Small intestine (tissue), 7 donors: ENCODE measurements around the gene RPL26. TPM values are rescaled to one million over a fixed set of nuclear protein-coding genes. Genes with fewer than 3 reads are reported as not detected.
"Not testable (repeated sequence)": the region's sequence is repeated elsewhere in the genome, so short reads cannot be mapped to it uniquely, and the experiment has no call there.

Experiments used
- DNase-seq, 2 donors: peaks; one replicate each; pipeline versions ENCODE4 v3.0.0 to v3.0.0-alpha.2; 2013
- FAIRE-seq: peaks from 2 replicates; lab custom pipeline; 2012; peaks lifted over from hg19 to GRCh38; lab: Jason Lieb, UNC
- H3K27ac ChIP-seq, 3 donors: one replicate each; pipeline ENCODE4 v1.5.1; 2013; ENCODE audit warnings: low read length in 2 of 3, mild to moderate bottlenecking in 2 of 3, control low read depth in 1 of 3, inconsistent platforms in 1 of 3, low read depth in 1 of 3, moderate library complexity in 1 of 3
- H3K27me3 ChIP-seq, 3 donors: one replicate each; pipeline ENCODE4 v1.6.1; 2013; ENCODE audit warnings: low read length in 3 of 3, inconsistent platforms in 1 of 3; ENCODE audit not compliant: control insufficient read depth in 3 of 3, insufficient read depth in 3 of 3
- H3K36me3 ChIP-seq, 3 donors: one replicate each; pipeline ENCODE4 v1.6.1; 2013; ENCODE audit warnings: low read length in 3 of 3, inconsistent platforms in 1 of 3, low read depth in 1 of 3, mild to moderate bottlenecking in 1 of 3, moderate library complexity in 1 of 3; ENCODE audit not compliant: control insufficient read depth in 3 of 3, insufficient read depth in 2 of 3
- H3K4me1 ChIP-seq, 3 donors: one replicate each; pipeline ENCODE4 v1.6.1; 2013; ENCODE audit warnings: low read length in 2 of 3, inconsistent platforms in 1 of 3, low read depth in 1 of 3, mild to moderate bottlenecking in 1 of 3, moderate library complexity in 1 of 3; ENCODE audit not compliant: control insufficient read depth in 3 of 3, insufficient read depth in 2 of 3
- H3K4me3 ChIP-seq, 3 donors: one replicate each; pipeline ENCODE4 v1.5.1; 2013; ENCODE audit warnings: low read length in 3 of 3, control low read depth in 1 of 3, inconsistent platforms in 1 of 3, low read depth in 1 of 3, mild to moderate bottlenecking in 1 of 3, moderate library complexity in 1 of 3
- H3K9me3 ChIP-seq, 2 donors: one replicate each; pipeline ENCODE4 v1.6.1; 2013; ENCODE audit warnings: low read depth in 1 of 2, low read length in 1 of 2; ENCODE audit not compliant: control insufficient read depth in 2 of 2, insufficient read depth in 1 of 2
- WGBS, 3 donors: extraction: QIAGEN DNeasy Blood & Tissue Kit; methylation state at CpG; one replicate each; pipeline ENCODE4 v1.1.7; 2013; 5-methylcytosine and 5-hydroxymethylcytosine counted together
- polyA plus RNA-seq, 4 donors: library from polyadenylated mRNA; stranded (reverse) in 3 of 4; unstranded in 1 of 4; fragments of 200-250 nt in 3 of 4; fragments of 120-200 nt in 1 of 4; gene quantifications; one replicate each; pipeline versions ENCODE4 v1.2.1 to v1.2.3, GENCODE V29; 2013
- donor health status: healthy with polysubstance abuse.
- donor health status: control.
- donor health status: control.
- donor health status: Bipolar disorder and iron deficiency.
- donor health status: healthy.

The RPL26 gene
- polyA plus RNA-seq, 4 donors: 2,296 to 5,457 (median 3,880) TPM

- DNase-seq: no peak
- WGBS, 3 donors: 1 to 2% (median 1%) methylated on average over 15 of the region's 15 CpGs
Observed at GRCh38 chr17:8382880-8383142, 182 bp downstream of the RPL26 start.

GRCh38 chr17:8382052-8382879 is 727 bp downstream of the RPL26 start:
- FAIRE-seq (no peak), DNase-seq (peak in 1 of 2 donors; percentile 51)
- Histone ChIP-seq H3K4me3 (peak overlapping the region; percentile 62 to 79 (median 78)), H3K36me3 (peaks cover 11 to 25% (median 14%) of the 10 kb centered on the region in 3 donors), H3K4me1 (peaks cover 0 to 23% (median 6%) of the 10 kb centered on the region in 3 donors), H3K27ac (peak overlapping the region in 2 of 3 donors; percentile 45 to 68), H3K9me3 (no peaks in the 10 kb centered on the region), H3K27me3 (no peaks in the 10 kb centered on the region)
- 6 to 12% (median 7%) methylated on average over 27 of the region's 27 CpGs for WGBS, 3 donors

More at GRCh38 chr17:8382880-8383142, 182 bp downstream of the RPL26 start:
- H3K9me3 ChIP-seq: no peaks in the 10 kb centered on the region
- no peaks in the 10 kb centered on the region for H3K27me3 ChIP-seq
- FAIRE-seq: no peak
- H3K4me3 ChIP-seq: peak overlapping the region; percentile 62 to 79 (median 78)
- H3K36me3 ChIP-seq: peaks cover 11 to 24% (median 14%) of the 10 kb centered on the region in 3 donors
- H3K27ac ChIP-seq: peak overlapping the region in 2 of 3 donors; percentile 45 to 68
- peaks cover 0 to 22% (median 6%) of the 10 kb centered on the region in 3 donors for H3K4me1 ChIP-seq

- no peak for DNase-seq
- H3K36me3 ChIP-seq: peaks cover 11 to 30% (median 14%) of the 10 kb centered on the region in 3 donors
- no peaks in the 10 kb centered on the region for H3K27me3 ChIP-seq
- H3K27ac ChIP-seq: no peak overlapping the region
- H3K4me1 ChIP-seq: peaks cover 2 to 38% (median 6%) of the 10 kb centered on the region in 3 donors
- WGBS, 3 donors: 36 to 50% (median 40%) methylated on average over 3 of the region's 3 CpGs
- H3K9me3 ChIP-seq: no peaks in the 10 kb centered on the region
- H3K4me3 ChIP-seq: no peak overlapping the region
- FAIRE-seq: no peak
Observed at GRCh38 chr17:8380049-8380448, 2.9 kb downstream of the RPL26 start.

GRCh38 chr17:8378117-8378516 is 4.9 kb downstream of the RPL26 start:
- not testable (repeated sequence) for H3K4me3 ChIP-seq, DNase-seq, H3K27me3 ChIP-seq, H3K9me3 ChIP-seq, H3K27ac ChIP-seq, FAIRE-seq
- H3K4me1 ChIP-seq: peaks cover 2 to 35% (median 6%) of the 10 kb centered on the region in 3 donors
- peaks cover 11 to 30% (median 14%) of the 10 kb centered on the region in 3 donors for H3K36me3 ChIP-seq
- WGBS, 3 donors: 70 to 81% (median 78%) methylated on average over 8 of the region's 8 CpGs

GRCh38 chr17:8377422-8377821 is 5.6 kb downstream of the RPL26 start:
- H3K27me3 ChIP-seq: no peaks in the 10 kb centered on the region
- FAIRE-seq (no peak), DNase-seq (no peak)
- H3K36me3 ChIP-seq: peaks cover 11 to 30% (median 14%) of the 10 kb centered on the region in 3 donors
- peaks cover 2 to 35% (median 6%) of the 10 kb centered on the region in 3 donors for H3K4me1 ChIP-seq
- no peaks in the 10 kb centered on the region for H3K9me3 ChIP-seq
- H3K27ac ChIP-seq: peak overlapping the region in 2 of 3 donors; percentile 63 to 90
- 66 to 82% (median 75%) methylated on average over 4 of the region's 4 CpGs for WGBS, 3 donors
- no peak overlapping the region for H3K4me3 ChIP-seq

- peak within 1 kb of the TSS; percentile 56 to 82 (median 77) for H3K4me3 ChIP-seq
- H3K36me3 ChIP-seq: peaks cover 11 to 25% (median 14%) of the 10 kb centered on the region in 3 donors
- no peak for FAIRE-seq
- peak within 1 kb of the TSS; percentile 74 to 93 (median 90) for H3K27ac ChIP-seq
- no peaks in the 10 kb centered on the region for H3K27me3 ChIP-seq
- peaks cover 2 to 28% (median 3%) of the 10 kb centered on the region in 3 donors for H3K4me1 ChIP-seq
- no peaks in the 10 kb centered on the region for H3K9me3 ChIP-seq
- DNase-seq: peak; percentile 87 to 96
- WGBS, 3 donors: 0 to 1% (median 1%) methylated on average over 39 to 41 of the region's 41 CpGs
Observed at GRCh38 chr17:8376271-8377067, 6.5 kb downstream of the RPL26 start, which contains the start of gene KRABD2. Gene KRABD2, minus strand, starts transcription at chr17:8376704.

GRCh38 chr17:8375738-8376259 is 7.2 kb downstream of the RPL26 start:
- Histone ChIP-seq H3K27ac (peak overlapping the region; percentile 74 to 93 (median 90)), H3K36me3 (peaks cover 6 to 19% (median 11%) of the 10 kb centered on the region in 3 donors), H3K4me1 (peaks cover 0 to 22% (median 2%) of the 10 kb centered on the region in 3 donors), H3K27me3 (no peaks in the 10 kb centered on the region), H3K4me3 (peak overlapping the region; percentile 56 to 82 (median 77)), H3K9me3 (no peaks in the 10 kb centered on the region)
- FAIRE-seq: no peak
- WGBS, 3 donors: 6 to 19% (median 18%) methylated on average over 18 of the region's 18 CpGs
- peak; percentile 40 to 72 for DNase-seq

- Histone ChIP-seq H3K36me3 (peaks cover 3 to 19% (median 3%) of the 10 kb centered on the region in 3 donors), H3K4me1 (peaks cover 0 to 16% (median 2%) of the 10 kb centered on the region in 3 donors)
- not testable (repeated sequence) for FAIRE-seq, H3K4me3 ChIP-seq, H3K27me3 ChIP-seq, H3K9me3 ChIP-seq, DNase-seq, H3K27ac ChIP-seq
- 94 to 98% (median 97%) methylated on average over 16 to 26 of the region's 26 CpGs for WGBS, 3 donors
Observed at GRCh38 chr17:8373856-8374255, 9.1 kb downstream of the RPL26 start.
